Muscle layer of duodenum (tissue), 2 donors: ENCODE results near the gene ZNF428.
A peak's percentile ranks its signal among the peaks of the same experiment; 100 is the strongest.
"Not testable (repeated sequence)": the region's sequence is repeated elsewhere in the genome, so short reads cannot be mapped to it uniquely, and the experiment has no call there.

Experiments
- H3K27ac ChIP-seq: one replicate; pipeline ENCODE4 v1.7.0; 2013; ENCODE audit warnings: mild to moderate bottlenecking, low read length
- H3K27me3 ChIP-seq: one replicate; pipeline ENCODE4 v1.7.0; 2013; ENCODE audit warnings: low read depth, mild to moderate bottlenecking, control low read depth, low read length
- H3K36me3 ChIP-seq, 2 donors: one replicate each; pipeline ENCODE4 v1.7.0; 2013; ENCODE audit warnings: low read length in 2 of 2, control low read depth in 1 of 2, mild to moderate bottlenecking in 1 of 2; ENCODE audit not compliant: insufficient read depth in 2 of 2, control insufficient read depth in 1 of 2
- H3K4me1 ChIP-seq, 2 donors: one replicate each; pipeline ENCODE4 v1.7.0; 2013; ENCODE audit warnings: low read length in 2 of 2, mild to moderate bottlenecking in 2 of 2, control low read depth in 1 of 2, moderate library complexity in 1 of 2; ENCODE audit not compliant: insufficient read depth in 2 of 2, control insufficient read depth in 1 of 2
- H3K4me3 ChIP-seq, 2 donors: one replicate each; pipeline ENCODE4 v1.7.0; 2013; ENCODE audit warnings: low read length in 2 of 2, low read depth in 1 of 2, mild to moderate bottlenecking in 1 of 2
- H3K9me3 ChIP-seq, 2 donors: one replicate each; pipeline ENCODE4 v1.7.0; 2013; ENCODE audit warnings: low read length in 2 of 2, control low read depth in 1 of 2, mild to moderate bottlenecking in 1 of 2; ENCODE audit not compliant: control insufficient read depth in 1 of 2
- donor health status: healthy.

The ZNF428 gene

GRCh38 chr19:43656436-43656835 is 37.0 kb upstream of the ZNF428 start:
- H3K36me3 ChIP-seq: peaks cover 20 to 35% of the 10 kb centered on the region in 2 donors

GRCh38 chr19:43652546-43652874 is 33.1 kb upstream of the ZNF428 start:
- H3K36me3 ChIP-seq: peaks cover 19 to 32% of the 10 kb centered on the region in 2 donors
- H3K4me1 ChIP-seq: no peaks in the 10 kb centered on the region
- H3K9me3 ChIP-seq: no peaks in the 10 kb centered on the region
- no peak overlapping the region for H3K27ac ChIP-seq
- H3K4me3 ChIP-seq: no peak overlapping the region
- H3K27me3 ChIP-seq: no peaks in the 10 kb centered on the region

More at GRCh38 chr19:43656436-43656835, 37.0 kb upstream of the ZNF428 start:
- no peak overlapping the region for H3K27ac ChIP-seq
- H3K9me3 ChIP-seq: no peaks in the 10 kb centered on the region
- no peaks in the 10 kb centered on the region for H3K4me1 ChIP-seq
- no peaks in the 10 kb centered on the region for H3K27me3 ChIP-seq
- H3K4me3 ChIP-seq: no peak overlapping the region

- H3K36me3 ChIP-seq: peaks cover 19 to 32% of the 10 kb centered on the region in 2 donors
- no peaks in the 10 kb centered on the region for H3K27me3 ChIP-seq
- H3K27ac ChIP-seq: no peak overlapping the region
- H3K4me1 ChIP-seq: no peaks in the 10 kb centered on the region
- peak overlapping the region; percentile 7 to 30 for H3K4me3 ChIP-seq
- H3K9me3 ChIP-seq: no peaks in the 10 kb centered on the region
Measured at GRCh38 chr19:43651758-43652545, 32.5 kb upstream of the ZNF428 start.

- not testable (repeated sequence) for H3K4me3 ChIP-seq, H3K27me3 ChIP-seq, H3K9me3 ChIP-seq, H3K27ac ChIP-seq, H3K4me1 ChIP-seq
- H3K36me3 ChIP-seq: peaks cover 15 to 28% of the 10 kb centered on the region in 2 donors
Measured at GRCh38 chr19:43650276-43650675, 30.8 kb upstream of the ZNF428 start.

- H3K27me3 ChIP-seq: no peaks in the 10 kb centered on the region
- H3K4me1 ChIP-seq: no peaks in the 10 kb centered on the region
- H3K36me3 ChIP-seq: peaks cover 10 to 22% of the 10 kb centered on the region in 2 donors
- no peaks in the 10 kb centered on the region for H3K9me3 ChIP-seq
- no peak overlapping the region for H3K27ac ChIP-seq
- H3K4me3 ChIP-seq: no peak overlapping the region
Measured at GRCh38 chr19:43649514-43649913, 30.1 kb upstream of the ZNF428 start.

- no peaks in the 10 kb centered on the region for H3K4me1 ChIP-seq
- no peaks in the 10 kb centered on the region for H3K9me3 ChIP-seq
- peaks cover 10 to 16% of the 10 kb centered on the region in 2 donors for H3K36me3 ChIP-seq
- H3K27me3 ChIP-seq: no peaks in the 10 kb centered on the region
- no peak overlapping the region for H3K27ac ChIP-seq
- no peak overlapping the region for H3K4me3 ChIP-seq
Measured at GRCh38 chr19:43648633-43649032, 29.2 kb upstream of the ZNF428 start.

GRCh38 chr19:43644181-43644580 is 24.8 kb upstream of the ZNF428 start:
- Histone ChIP-seq H3K4me3 (no peak overlapping the region), H3K27ac (no peak overlapping the region), H3K36me3 (peaks cover 7 to 16% of the 10 kb centered on the region in 2 donors), H3K27me3 (peaks cover 7% of the 10 kb centered on the region), H3K4me1 (peaks cover 0 to 8% of the 10 kb centered on the region in 2 donors), H3K9me3 (no peaks in the 10 kb centered on the region)

GRCh38 chr19:43643326-43643725 is 23.9 kb upstream of the ZNF428 start:
- peaks cover 0 to 9% of the 10 kb centered on the region in 2 donors for H3K36me3 ChIP-seq

GRCh38 chr19:43642531-43642930 is 23.1 kb upstream of the ZNF428 start:
- peaks cover 0 to 14% of the 10 kb centered on the region in 2 donors for H3K4me1 ChIP-seq
- peaks cover 0 to 4% of the 10 kb centered on the region in 2 donors for H3K36me3 ChIP-seq
- peaks cover 10% of the 10 kb centered on the region for H3K27me3 ChIP-seq
- no peaks in the 10 kb centered on the region for H3K9me3 ChIP-seq
- no peak overlapping the region for H3K4me3 ChIP-seq
- no peak overlapping the region for H3K27ac ChIP-seq

More at GRCh38 chr19:43643326-43643725, 23.9 kb upstream of the ZNF428 start:
- H3K27ac ChIP-seq: no peak overlapping the region
- H3K4me3 ChIP-seq: no peak overlapping the region
- peaks cover 0 to 14% of the 10 kb centered on the region in 2 donors for H3K4me1 ChIP-seq
- H3K9me3 ChIP-seq: no peaks in the 10 kb centered on the region
- peaks cover 10% of the 10 kb centered on the region for H3K27me3 ChIP-seq

- Histone ChIP-seq H3K4me1 (peaks cover 0 to 14% of the 10 kb centered on the region in 2 donors), H3K9me3 (no peaks in the 10 kb centered on the region), H3K4me3 (no peak overlapping the region), H3K27ac (no peak overlapping the region), H3K36me3 (peaks cover 0 to 2% of the 10 kb centered on the region in 2 donors), H3K27me3 (peaks cover 10% of the 10 kb centered on the region)
Measured at GRCh38 chr19:43641333-43641732, 21.9 kb upstream of the ZNF428 start.

- Histone ChIP-seq H3K9me3 (no peaks in the 10 kb centered on the region), H3K4me1 (peaks cover 0 to 19% of the 10 kb centered on the region in 2 donors), H3K4me3 (peak overlapping the region; percentile 30 to 71), H3K27ac (no peak overlapping the region), H3K36me3 (no peaks in the 10 kb centered on the region), H3K27me3 (peaks cover 10% of the 10 kb centered on the region)
Measured at GRCh38 chr19:43640424-43640757, 21.0 kb upstream of the ZNF428 start.
